HG02884 (cell line): ENCODE results near the gene IGSF21.

Source experiments
- ATAC-seq: cut with Tn5 transposase; IDR thresholded peaks from one replicate; pipeline ENCODE4 v1.9.1; 2021; ENCODE audit warnings: mild to moderate bottlenecking, moderate library complexity; ENCODE audit not compliant: unreplicated experiment

IGSF21 gene

GRCh38 chr1:18256282-18257235 lies 149.0 kb downstream of the IGSF21 start:
- no peak for ATAC-seq

DNA sequence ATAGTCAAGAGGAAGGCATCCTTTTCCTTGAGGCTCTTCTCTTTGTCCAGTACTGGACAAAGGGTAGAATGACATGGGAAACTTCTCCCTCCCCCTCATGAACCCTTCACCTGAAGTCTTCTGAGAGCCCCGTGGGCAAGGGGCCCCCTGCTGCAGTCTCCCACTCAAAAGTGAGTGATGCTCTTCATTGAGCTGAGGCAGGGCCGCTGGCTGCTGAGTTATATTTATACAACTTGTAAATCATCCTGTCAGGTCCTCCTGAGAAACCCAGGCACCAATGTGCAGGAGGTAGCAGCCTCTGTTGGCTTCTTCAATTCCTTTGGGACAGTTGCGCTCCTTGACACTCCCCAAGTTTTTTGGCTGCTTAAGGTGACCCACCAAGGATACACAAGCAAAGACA lies 150.2 kb downstream of the IGSF21 start:
- no peak for ATAC-seq

DNA sequence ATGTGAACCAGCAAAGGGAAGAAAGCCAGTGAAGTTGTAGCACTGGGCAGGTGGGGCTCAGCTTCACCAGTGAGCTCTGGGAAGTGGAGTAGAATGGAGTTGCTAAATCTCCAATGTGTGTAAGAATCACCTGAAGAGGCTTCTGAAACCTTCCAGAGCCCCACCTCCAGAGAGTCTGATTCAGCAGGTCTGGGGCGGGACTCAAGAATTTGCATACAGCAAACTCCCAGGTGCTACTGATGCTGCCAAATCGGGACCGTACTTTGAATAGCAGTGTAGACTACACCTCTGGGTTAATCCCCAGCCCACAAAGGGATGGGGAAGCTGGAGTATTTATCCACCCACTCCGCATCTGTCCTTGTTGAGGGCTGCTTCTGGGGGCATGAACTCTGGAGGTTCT lies 154.3 kb downstream of the IGSF21 start:
- ATAC-seq, result no peak

DNA sequence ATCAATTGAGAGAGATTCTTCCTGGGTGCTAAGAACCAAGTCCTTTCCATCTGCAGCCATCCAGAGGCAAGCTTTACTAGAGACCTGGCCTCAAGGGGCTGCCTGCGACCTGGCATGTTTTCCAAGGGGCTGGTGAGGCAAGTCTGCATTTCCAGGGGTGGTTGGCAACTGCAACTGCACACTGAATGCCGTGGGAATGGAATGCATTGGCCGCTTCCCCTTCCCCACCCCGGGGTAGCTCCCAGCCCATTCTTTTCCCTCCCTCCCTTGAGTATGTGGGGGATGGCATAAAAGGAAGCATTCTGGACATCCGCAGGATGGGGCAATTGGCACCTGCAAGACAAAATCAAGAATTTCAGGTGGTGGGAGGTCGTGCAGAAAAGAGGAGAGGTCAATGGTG lies 155.1 kb downstream of the IGSF21 start:
- no peak for ATAC-seq

GRCh38 chr1:18263547-18264120 lies 156.0 kb downstream of the IGSF21 start:
- no peak for ATAC-seq

DNA sequence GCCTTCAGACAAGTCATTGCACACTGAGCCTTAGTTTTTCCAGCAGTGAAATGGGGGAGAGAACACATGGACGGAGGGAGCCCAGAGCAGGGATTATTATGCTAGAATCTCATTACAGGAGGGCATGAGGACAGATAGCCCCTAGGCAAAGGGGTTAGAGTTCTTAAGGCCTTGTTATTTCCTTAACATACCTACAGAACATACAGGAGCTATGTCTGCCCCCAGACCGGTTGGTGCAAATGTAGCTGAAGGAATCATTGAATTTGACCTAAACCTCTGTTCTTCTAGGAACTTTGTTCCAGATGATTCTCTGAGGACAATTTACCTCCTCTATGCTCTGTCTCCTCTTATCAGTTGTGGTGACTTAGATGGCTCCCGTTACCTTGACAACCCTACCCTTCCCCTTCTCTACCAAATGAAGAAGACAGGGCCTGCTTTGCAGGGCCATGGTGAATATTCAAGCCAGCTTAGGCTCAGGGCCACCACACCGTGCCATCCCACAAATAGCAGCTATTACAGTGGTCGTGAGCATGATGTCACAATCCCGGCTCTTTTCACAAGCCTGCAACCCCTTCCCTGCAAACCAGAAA lies 156.9 kb downstream of the IGSF21 start:
- ATAC-seq, result no peak

DNA sequence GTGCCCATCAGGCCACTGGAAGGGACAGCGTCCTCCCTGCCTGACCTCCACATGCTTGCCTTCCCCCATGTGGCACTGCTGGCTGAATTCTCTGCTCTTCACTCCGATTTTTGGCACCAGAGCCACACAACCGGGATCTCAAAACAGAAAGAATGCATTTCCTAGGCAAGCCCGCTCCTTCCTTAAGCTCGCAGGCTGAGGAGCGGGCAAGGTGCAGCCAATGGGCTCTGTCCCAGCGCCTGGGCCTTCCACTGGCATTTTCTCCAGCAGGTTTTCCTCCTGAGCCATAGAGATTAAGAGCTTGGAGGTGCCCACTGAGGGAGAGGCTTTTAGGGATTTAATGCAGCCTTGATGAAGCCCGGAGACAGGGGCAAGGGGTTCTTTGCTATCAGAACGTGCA lies 158.0 kb downstream of the IGSF21 start:
- no peak for ATAC-seq

- ATAC-seq, result no peak
Measured at GRCh38 chr1:18266391-18266790, 158.8 kb downstream of the IGSF21 start.

GRCh38 chr1:18271336-18271735 lies 163.7 kb downstream of the IGSF21 start:
- no peak for ATAC-seq

DNA sequence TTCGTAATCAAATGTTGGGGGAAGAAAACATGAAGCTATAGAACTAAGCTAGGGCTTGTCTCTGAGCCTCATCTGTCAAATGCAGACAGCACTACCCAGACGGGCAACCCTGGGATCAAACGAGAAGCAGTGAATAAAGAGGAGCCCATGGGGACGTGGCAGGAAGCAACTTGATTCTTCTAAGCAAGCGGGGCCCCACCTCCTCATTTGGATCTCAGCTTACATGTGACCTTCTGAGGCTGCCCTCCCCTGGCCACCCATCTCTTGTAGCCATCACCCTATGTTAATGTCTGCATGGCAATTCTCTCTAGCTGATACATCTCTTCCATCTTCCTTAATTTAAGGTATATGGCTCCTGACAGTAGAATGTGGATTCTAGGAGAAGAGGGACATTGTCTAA lies 171.3 kb downstream of the IGSF21 start:
- ATAC-seq, result no peak

DNA sequence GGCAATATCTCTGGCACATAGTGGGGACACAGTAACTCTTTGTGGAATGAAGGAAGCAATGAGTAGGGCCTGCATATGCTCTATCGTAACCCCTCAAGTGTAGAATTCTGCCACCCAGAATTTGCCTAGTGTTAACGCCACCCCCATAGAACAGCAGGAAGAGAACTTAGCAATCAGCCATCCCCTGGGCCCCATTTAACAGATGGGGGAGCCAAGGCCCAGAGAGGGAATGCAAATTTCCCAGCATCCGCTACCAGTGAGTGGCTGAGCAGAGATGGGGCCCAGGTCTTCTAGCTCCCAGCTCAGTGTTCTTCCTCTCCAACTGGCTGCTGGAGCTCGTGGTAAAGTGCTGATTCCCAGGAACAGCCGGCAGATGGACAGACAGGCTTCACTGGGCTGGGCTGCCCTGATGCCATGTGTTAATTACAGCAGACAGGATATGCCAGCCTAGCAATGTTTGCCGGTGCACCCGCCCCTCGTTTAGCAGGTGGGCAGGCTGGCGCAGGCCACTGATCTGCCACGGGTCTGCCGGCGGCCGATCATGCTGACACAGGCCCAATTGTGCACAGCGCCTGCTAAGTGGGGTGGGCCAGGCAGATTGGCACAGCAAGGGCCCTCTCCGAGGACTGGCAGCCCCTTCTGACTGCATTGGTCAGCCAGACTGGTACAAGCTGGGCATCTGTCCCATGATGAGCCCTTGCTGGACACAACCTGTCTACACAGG lies 171.9 kb downstream of the IGSF21 start:
- ATAC-seq, result no peak

DNA sequence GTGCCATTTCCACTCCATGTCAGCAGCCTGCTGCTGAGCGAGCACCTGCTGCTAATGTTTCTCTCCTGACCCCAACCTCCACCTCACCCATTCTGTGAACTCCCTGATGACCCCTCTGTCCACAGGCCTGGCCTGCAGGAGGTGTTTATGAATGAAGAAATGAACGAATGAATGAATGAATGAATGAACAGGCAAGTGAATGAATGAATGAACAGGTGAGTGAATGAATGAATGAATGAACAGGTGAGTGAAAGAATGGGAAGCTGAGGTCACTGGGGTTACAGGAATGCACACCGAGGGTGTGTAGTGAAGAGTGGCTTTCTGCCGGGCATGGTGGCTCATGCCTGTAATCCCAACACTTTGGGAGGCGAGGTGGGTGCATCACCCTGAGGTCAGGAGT lies 173.4 kb downstream of the IGSF21 start:
- no peak for ATAC-seq

DNA sequence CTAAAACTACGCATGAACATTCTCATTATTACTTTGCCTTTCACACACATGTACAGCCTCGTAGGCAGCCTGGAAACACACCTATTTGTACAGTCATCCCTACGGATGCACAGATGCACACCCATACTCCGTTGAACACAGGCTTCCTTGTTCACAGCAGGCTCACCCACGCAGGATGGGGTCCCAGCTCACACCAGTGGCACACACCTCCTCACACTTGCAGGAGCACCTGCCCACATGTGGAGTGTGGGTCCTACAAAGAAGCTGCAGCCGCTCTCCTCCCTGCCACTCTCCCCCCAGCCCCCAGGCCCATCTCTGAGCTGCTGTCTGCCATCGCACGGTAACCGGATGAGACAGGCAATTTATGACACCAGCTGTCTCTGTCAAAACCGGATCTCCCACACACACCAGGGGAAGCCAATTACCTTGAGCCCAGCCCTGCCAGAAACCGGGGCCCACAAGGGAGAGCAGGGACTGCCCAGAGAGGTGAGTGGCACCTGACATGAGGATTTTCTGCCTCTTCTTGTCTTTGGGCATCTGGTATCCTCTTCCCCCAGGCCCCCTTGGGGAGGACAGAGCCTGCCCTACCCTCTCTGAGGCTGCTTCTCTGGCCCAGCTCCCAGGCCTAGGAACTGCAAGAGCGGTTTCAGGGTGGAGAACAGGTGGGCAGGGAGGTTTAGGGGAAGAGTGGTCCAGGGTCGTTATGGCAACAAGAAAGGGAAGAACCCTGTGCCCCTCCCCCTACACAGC lies 175.4 kb downstream of the IGSF21 start:
- ATAC-seq, result no peak

DNA sequence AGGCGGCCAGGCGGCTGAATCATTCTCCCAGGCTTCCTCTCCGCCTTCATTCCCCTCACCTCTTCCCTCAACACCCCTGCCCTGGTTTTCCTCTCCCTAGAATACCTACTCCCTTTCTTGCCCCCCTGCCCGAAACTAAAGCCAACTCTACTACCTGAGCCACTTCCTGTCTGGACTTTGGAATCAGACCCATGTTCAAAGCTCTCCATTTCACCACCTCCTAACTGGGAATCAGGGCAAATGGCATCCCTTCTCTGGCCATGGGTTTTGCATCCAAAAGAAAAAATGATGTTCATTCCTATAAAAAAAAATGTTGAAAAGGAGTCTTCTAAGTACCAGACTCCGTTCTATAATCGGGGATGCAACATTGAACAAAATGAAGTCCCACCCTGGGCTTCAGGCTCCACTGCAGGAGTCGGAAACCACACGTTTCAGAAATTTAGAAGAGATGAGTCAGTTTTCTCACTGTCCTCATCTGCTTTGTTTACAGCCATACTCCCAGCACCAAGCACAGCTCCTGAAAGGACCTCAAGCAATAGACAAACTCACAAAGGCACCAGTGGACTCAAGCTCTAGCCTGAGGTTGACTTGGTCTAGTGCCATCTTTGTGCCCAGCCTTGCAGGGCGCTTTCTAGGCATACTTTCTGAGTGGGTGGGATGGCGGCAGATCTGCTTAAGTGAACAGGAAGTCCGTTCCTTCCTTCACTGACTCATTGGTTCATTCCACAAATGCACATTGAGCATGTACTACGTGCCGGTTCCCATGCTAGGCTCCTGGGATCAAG lies 176.2 kb downstream of the IGSF21 start:
- no peak for ATAC-seq

DNA sequence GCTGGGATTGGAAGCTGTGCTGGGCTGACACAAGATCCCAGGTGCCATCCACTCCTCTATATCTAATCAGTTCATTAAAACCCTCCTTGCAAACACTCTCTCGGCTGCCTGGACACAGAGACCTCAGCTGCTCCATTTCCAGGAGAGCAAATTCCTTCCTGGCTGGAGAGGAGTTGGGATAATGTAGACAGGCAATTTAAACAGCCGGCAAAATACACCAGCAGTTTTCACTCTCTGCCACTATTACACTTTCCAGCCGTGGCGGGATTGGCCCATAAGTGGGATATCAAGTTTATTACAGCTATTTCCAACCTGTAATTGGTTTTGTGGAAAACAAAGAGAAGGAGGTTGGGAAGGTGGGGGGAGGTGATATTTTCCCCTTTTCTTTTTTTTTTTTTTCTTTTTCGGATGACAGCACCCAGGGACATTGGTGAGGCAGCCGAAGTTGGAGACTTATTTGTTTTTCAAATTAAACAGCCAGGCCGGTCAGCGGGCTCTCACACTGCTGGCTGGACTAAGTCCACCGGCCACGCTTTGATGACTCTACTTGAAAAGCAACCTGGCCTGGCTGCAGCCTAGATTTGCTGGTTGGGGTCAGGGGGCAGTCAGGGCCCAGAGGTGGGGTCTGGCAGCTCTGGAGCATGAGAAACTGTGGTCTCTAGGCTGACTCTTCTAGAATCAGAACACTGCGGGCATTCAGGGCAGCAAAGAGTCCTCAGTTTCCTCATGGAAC lies 177.4 kb downstream of the IGSF21 start:
- ATAC-seq, result no peak

- ATAC-seq, result no peak
Measured at GRCh38 chr1:18285538-18285924, 177.9 kb downstream of the IGSF21 start.

DNA sequence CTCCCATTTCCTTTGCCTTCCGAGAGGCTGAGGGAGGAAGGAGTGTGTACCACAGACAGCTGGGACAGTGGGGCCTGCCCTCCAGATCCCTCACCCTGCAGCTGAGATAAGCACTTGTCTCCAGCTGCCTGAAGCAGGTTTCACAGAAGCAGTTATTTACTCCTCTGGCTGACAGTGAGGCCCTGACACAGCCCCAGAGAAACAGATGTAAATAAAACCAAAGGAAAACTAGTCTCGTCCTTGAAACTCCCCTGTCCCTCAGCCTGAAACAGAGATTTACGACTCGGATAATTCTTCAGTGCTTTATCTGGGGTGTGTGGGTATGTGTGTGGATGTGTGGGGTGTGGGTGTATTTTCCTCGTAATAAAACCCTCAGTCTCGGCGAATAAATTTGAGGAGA lies 181.1 kb downstream of the IGSF21 start:
- no peak for ATAC-seq

DNA sequence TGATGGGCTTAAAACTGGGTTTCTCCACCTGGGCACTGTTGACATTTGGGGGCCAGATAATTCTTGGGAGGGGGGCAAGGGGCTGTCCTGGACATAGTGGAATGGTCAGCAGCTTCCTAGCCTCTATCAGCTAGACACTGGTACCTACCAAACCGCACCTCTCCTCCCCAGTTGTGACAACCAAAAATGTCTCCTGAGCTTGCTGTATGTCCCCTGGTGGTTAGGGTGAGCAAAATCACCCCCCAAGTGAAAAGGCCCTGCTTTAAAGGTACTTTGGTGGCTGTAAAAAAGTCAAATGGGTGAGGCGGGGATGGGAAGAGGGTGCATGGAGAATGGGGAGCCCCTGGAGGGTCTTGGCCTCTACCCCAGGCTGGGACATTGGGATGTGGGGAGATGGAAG lies 182.0 kb downstream of the IGSF21 start:
- ATAC-seq, result no peak

DNA sequence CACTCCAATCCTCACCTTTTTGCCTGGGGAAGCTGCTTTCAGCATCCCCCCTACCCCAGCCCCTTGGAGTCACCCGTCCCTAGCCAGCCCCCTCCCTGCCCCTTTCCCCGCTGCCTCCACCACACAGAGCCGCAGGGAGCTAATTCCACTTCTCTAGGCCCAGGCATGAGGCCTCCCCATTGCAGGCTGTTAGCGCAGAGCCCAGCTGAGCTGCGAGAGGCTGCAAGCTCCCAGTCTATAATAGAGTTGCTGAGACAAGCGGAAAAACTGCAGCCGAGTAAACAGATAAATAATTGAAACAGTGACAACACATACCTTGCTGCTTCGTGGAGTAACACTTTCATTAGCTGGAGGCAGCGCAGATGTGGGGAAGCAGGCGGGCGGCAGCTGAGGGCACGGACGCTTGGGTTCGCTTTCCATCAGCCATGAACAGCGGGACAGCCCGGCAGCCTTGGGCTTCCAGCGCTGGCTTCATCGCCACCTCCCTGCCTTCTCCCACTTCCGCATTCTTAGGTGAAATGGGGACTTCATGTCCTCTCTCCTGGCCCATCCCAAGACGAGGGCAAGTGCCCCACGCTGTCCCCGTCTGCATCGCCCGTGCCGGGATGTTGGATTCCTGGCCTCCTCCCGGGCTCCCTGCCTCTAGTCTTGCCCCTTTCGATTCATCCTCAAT lies 183.3 kb downstream of the IGSF21 start:
- ATAC-seq, result no peak
